ENCODE measurements around the gene PIP5KL1. TPM values are rescaled to one million over a fixed set of nuclear protein-coding genes. Genes with fewer than 3 reads are reported as not detected.

Gene PIP5KL1
- total RNA-seq, 6 donors from 2014 or later, result 4.1 to 38.8 (median 10.0) TPM

DNA sequence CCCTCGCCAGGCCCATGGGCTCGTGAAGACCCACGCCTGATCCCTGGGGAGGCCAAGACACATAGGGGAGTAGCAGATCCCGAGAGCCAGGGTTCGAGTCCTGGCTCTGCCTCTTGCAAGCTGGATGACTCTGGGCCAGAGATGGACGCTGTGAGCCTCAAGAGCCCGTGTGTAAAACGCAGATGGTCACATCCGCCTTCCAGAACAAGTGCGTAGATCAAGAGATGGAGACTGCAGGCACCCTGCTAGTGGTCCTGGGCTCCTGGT, 22.0 kb downstream of the PIP5KL1 start:
- DNase-seq (no peak), ATAC-seq (ENCODE audit: low FRiP score in 2 of 2) (no peak)
- Histone ChIP-seq H3K4me3 (no peak overlapping the region), H3K9me3 (no peaks in the 10 kb centered on the region), H3K36me3 (peaks cover 6 to 46% (median 25%) of the 10 kb centered on the region in 4 donors), H3K27me3 (no peaks in the 10 kb centered on the region), H3K27ac (peak overlapping the region in 2 of 4 donors; percentile 89 to 94), H3K4me1 (peaks cover 61 to 72% (median 66%) of the 10 kb centered on the region in 4 donors)
- 95 to 96% methylated on average over 8 to 10 of the region's 10 CpGs for WGBS, 2 donors
- no peak for TF ChIP-seq POLR2AphosphoS5 (IDR thresholded peaks at IDR 0.05)
- TF ChIP-seq POLR2A (IDR thresholded peaks at IDR 0.05), result no peak
- TF ChIP-seq, protein P1, sequence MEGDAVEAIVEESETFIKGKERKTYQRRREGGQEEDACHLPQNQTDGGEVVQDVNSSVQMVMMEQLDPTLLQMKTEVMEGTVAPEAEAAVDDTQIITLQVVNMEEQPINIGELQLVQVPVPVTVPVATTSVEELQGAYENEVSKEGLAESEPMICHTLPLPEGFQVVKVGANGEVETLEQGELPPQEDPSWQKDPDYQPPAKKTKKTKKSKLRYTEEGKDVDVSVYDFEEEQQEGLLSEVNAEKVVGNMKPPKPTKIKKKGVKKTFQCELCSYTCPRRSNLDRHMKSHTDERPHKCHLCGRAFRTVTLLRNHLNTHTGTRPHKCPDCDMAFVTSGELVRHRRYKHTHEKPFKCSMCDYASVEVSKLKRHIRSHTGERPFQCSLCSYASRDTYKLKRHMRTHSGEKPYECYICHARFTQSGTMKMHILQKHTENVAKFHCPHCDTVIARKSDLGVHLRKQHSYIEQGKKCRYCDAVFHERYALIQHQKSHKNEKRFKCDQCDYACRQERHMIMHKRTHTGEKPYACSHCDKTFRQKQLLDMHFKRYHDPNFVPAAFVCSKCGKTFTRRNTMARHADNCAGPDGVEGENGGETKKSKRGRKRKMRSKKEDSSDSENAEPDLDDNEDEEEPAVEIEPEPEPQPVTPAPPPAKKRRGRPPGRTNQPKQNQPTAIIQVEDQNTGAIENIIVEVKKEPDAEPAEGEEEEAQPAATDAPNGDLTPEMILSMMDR (IDR thresholded peaks at IDR 0.05), result no peak
- TF ChIP-seq EP300 (IDR thresholded peaks at IDR 0.05), result no peak

DNA sequence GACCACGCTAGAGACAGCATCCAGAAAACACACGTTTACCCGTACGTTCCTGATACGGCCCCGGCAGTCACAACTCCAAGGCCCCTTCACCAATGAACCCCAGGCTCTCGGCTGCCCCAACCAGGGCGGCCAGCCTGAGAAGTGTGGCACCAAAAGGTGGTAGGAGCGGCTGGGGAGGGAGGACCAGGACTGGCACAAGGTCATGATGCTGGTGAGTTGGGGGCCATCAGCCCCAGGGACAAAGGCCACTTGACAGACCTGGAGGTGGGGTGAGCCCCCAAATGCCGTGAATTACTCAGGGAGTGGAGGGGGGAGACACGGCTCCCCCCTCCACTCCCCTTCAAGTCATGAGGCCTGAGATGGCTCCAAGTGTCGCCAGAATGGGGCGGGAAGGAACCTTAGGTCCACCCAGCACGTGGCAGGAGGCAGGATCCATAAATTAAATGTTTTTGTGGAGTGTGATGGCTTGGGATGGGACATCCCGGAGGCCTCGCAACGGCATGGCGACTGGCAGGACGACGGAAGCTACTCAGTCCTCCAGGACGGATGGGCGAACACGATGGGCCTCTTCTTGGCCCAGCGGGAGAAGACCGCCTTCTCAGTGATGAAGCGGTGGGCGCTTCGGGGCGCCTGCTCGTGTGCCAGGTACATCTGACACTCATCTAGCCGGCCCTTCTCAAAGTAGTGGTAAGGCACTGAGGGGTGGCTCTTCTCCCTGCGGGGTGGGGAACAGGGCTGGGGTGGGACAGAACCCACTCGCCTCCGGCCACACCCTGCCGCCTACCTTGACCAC, 22.5 kb downstream of the PIP5KL1 start:
- no peaks in the 10 kb centered on the region for H3K27me3 ChIP-seq
- TF ChIP-seq POLR2A (IDR thresholded peaks at IDR 0.05) (no peak), POLR2AphosphoS5 (IDR thresholded peaks at IDR 0.05) (no peak), EP300 (IDR thresholded peaks at IDR 0.05) (no peak)
- TF ChIP-seq, protein P1 (IDR thresholded peaks at IDR 0.05), result no peak
- WGBS, 2 donors, result 80 to 87% methylated on average over 19 to 26 of the region's 35 CpGs
- H3K4me1 ChIP-seq, result peaks cover 62 to 74% (median 69%) of the 10 kb centered on the region in 4 donors
- H3K27ac ChIP-seq, result peak overlapping the region in 2 of 4 donors; percentile 89 to 94
- H3K4me3 ChIP-seq, result no peak overlapping the region
- H3K36me3 ChIP-seq, result peaks cover 6 to 41% (median 25%) of the 10 kb centered on the region in 4 donors
- no peak for ATAC-seq (ENCODE audit: low FRiP score in 2 of 2)
- H3K9me3 ChIP-seq, result no peaks in the 10 kb centered on the region
- peak in 1 of 2 donors; percentile 67 for DNase-seq

GRCh38 chr9:127905788-127906191, 24.8 kb downstream of the PIP5KL1 start:
- peak overlapping the region in 2 of 4 donors; percentile 23 to 31 for H3K4me3 ChIP-seq

DNA sequence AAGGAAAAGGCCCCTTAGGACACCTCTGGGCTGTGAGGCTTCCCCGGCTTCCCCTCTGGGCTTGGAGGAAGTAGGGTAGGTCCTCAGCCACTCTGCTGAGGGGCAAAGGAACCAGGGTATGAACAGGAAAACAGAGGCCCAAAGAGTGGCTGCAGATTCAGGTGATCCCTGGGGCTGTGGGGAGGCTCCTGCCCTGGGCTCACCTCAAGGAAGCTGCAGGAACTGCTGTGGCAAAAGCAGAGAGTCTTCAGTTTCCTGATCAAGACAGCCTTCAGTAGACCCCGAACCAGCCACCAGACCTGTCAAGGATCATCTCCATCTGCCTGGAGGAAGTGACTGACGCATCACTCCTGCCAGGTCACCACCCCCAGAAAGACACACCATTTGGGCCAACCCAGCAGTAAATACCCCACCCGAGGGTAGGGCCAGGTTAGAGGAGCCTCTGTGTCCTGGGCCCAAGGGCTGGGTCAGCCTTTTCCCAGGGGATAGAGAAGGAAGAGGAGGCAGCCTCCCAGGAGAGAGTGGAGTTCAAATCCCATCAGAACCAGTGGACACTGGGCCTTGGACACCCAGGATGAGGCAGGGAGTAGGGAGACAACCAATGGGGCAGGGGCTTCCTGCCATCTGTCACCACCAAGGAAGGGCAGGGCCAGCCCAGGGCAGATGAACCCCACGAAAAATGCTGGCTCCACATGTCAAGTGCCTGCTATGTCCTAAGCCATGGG, 25.4 kb downstream of the PIP5KL1 start:
- no peaks in the 10 kb centered on the region for H3K9me3 ChIP-seq
- H3K27ac ChIP-seq, result peak overlapping the region; percentile 86 to 94 (median 88)
- DNase-seq, result peak in 1 of 2 donors; percentile 30
- WGBS, 2 donors, result 19 to 23% methylated on average over 3 to 5 of the region's 5 CpGs
- no peak for TF ChIP-seq EP300 (IDR thresholded peaks at IDR 0.05)
- TF ChIP-seq POLR2A (IDR thresholded peaks at IDR 0.05), result no peak
- TF ChIP-seq POLR2AphosphoS5 (IDR thresholded peaks at IDR 0.05), result peak in 1 of 2 donors; percentile 43
- no peaks in the 10 kb centered on the region for H3K27me3 ChIP-seq
- peaks cover 0 to 20% (median 13%) of the 10 kb centered on the region in 4 donors for H3K36me3 ChIP-seq
- H3K4me1 ChIP-seq, result peaks cover 70 to 77% (median 74%) of the 10 kb centered on the region in 4 donors
- peak overlapping the region in 2 of 4 donors; percentile 30 to 31 for H3K4me3 ChIP-seq
- ATAC-seq (ENCODE audit: low FRiP score in 2 of 2), result peak; percentile 1 to 20

More at GRCh38 chr9:127905788-127906191, 24.8 kb downstream of the PIP5KL1 start:
- WGBS, 2 donors, result 49 to 60% methylated on average over 12 of the region's 12 CpGs
- Histone ChIP-seq H3K27me3 (no peaks in the 10 kb centered on the region), H3K4me1 (peaks cover 71 to 77% (median 74%) of the 10 kb centered on the region in 4 donors), H3K27ac (peak overlapping the region; percentile 86 to 94 (median 88)), H3K9me3 (no peaks in the 10 kb centered on the region), H3K36me3 (peaks cover 0 to 23% (median 14%) of the 10 kb centered on the region in 4 donors)
- DNase-seq, result peak in 1 of 2 donors; percentile 68
- TF ChIP-seq POLR2AphosphoS5 (IDR thresholded peaks at IDR 0.05) (peak in 1 of 2 donors; percentile 8), POLR2A (IDR thresholded peaks at IDR 0.05) (peak in 1 of 4 donors; percentile 1), EP300 (IDR thresholded peaks at IDR 0.05) (no peak)
- TF ChIP-seq, protein P1 (IDR thresholded peaks at IDR 0.05), result no peak
- ATAC-seq (ENCODE audit: low FRiP score in 2 of 2), result no peak

DNA sequence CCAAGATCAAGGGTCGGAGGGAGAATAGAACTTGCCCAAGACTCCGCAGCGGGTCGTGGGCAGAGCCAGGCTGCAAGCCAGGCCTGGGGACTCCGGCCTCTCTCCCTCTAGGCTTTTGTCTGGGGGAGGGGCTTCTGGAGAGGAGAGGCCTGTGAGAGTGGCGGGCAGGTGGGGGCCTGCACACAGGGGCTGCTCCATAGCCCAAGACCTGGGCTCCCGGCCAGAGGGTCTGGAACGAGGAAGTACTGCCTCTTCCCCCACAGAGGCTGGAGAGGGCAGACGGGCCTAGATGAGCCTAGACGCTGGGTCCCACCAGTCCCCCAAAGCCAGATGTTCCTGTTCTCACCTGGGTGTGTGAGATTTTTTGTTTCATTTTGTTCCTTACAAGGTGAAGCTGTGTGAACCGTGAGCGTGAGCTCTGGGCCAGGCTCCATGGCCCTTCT, 26.0 kb downstream of the PIP5KL1 start:
- peaks cover 73 to 79% (median 77%) of the 10 kb centered on the region in 4 donors for H3K4me1 ChIP-seq
- ATAC-seq (ENCODE audit: low FRiP score in 2 of 2) (peak; percentile 55 to 70), DNase-seq (peak; percentile 74 to 88)
- no peaks in the 10 kb centered on the region for H3K27me3 ChIP-seq
- peaks cover 0 to 14% (median 8%) of the 10 kb centered on the region in 4 donors for H3K36me3 ChIP-seq
- no peaks in the 10 kb centered on the region for H3K9me3 ChIP-seq
- 12 to 19% methylated on average over 8 to 12 of the region's 12 CpGs for WGBS, 2 donors
- TF ChIP-seq, protein P1 (IDR thresholded peaks at IDR 0.05), result peak in 1 of 6 experiments; percentile 10
- TF ChIP-seq POLR2AphosphoS5 (IDR thresholded peaks at IDR 0.05), result no peak
- TF ChIP-seq POLR2A (IDR thresholded peaks at IDR 0.05), result peak in 1 of 4 donors; percentile 29
- TF ChIP-seq EP300 (IDR thresholded peaks at IDR 0.05), result no peak
- H3K4me3 ChIP-seq, result peak overlapping the region in 2 of 4 donors; percentile 30 to 31
- H3K27ac ChIP-seq, result peak overlapping the region; percentile 86 to 94 (median 88)
